CD4-positive, alpha-beta T cell treated with Interleukin-15 for 4 hours (primary cell): ENCODE data around the gene STARD10.

ENCODE experiments used
- DNase-seq: peaks from one replicate; pipeline ENCODE4 v3.0.0-alpha.2; 2020; ENCODE audit warnings: low spot score

STARD10 gene

GRCh38 chr11:72725724-72726028 is 68.2 kb downstream of the STARD10 start:
- DNase-seq = no peak

GRCh38 chr11:72724851-72725723 is 68.8 kb downstream of the STARD10 start:
- peak; percentile 88 for DNase-seq

GRCh38 chr11:72724021-72724551 is 69.8 kb downstream of the STARD10 start:
- DNase-seq = no peak

GRCh38 chr11:72723508-72723907 is 70.3 kb downstream of the STARD10 start:
- no peak for DNase-seq

GRCh38 chr11:72722050-72722748 is 71.6 kb downstream of the STARD10 start:
- peak; percentile 88 for DNase-seq

DNA sequence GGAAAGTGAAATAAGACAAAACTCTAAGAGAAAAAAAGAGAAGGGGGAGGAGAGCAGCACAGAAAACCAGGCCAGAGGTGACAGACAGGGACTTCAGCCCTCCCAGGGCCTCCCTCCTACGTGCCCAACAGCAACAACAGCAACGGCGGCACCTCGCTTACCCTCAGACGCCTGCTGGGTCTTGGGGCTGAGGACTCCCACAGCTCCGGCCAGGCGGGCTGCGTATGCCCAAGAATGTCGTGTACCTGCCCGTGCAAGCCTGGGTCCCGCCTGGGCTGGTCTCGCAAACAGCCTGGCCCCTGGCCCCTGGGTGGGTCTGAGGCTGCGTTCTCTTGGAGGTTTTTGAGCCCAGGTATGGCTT is 72.2 kb downstream of the STARD10 start:
- DNase-seq = peak; percentile 30

- DNase-seq = no peak
Observed at GRCh38 chr11:72721276-72721675, 72.6 kb downstream of the STARD10 start.

- DNase-seq = no peak
Observed at GRCh38 chr11:72720784-72721183, 73.1 kb downstream of the STARD10 start.

- no peak for DNase-seq
Observed at GRCh38 chr11:72720047-72720446, 73.8 kb downstream of the STARD10 start.

- no peak for DNase-seq
Observed at GRCh38 chr11:72719551-72719950, 74.3 kb downstream of the STARD10 start.

GRCh38 chr11:72719144-72719543 is 74.7 kb downstream of the STARD10 start:
- DNase-seq = no peak

- DNase-seq = no peak
Observed at GRCh38 chr11:72718101-72718501, 75.7 kb downstream of the STARD10 start.

DNA sequence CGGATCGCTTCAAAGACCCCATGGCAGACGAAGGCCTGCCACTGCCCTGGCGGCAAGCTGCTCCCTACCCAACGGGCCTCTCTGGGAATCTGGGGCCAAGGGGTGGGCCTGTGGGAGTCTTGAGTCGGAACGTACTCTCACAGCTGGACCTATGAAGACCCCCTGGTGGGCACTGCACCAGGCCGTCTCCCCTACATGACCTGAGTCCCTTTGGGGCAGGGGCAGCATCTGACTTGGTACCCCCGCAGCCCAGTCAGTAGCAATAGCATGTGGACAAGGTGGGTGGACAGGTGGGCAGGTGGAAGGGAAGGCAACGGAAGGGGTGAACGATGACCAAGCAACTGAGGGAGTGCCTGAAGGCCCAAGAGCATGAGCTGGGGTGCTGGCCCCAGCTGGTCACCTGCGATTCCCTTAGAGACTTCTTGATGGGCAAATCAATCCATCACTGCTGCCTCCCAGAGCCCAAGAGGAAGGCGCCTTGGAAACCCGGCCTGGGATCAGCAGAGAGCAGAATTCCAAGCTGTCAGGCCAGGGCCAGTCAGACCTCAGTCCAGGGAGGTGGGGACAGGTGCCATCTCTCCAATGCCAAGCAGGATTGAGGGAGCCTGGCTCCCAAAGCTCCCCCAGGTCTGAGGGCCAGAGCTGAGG is 76.9 kb downstream of the STARD10 start:
- no peak for DNase-seq

GRCh38 chr11:72716290-72716689 is 77.6 kb downstream of the STARD10 start:
- no peak for DNase-seq

- DNase-seq = no peak
Observed at GRCh38 chr11:72712841-72713240, 81.0 kb downstream of the STARD10 start.

DNA sequence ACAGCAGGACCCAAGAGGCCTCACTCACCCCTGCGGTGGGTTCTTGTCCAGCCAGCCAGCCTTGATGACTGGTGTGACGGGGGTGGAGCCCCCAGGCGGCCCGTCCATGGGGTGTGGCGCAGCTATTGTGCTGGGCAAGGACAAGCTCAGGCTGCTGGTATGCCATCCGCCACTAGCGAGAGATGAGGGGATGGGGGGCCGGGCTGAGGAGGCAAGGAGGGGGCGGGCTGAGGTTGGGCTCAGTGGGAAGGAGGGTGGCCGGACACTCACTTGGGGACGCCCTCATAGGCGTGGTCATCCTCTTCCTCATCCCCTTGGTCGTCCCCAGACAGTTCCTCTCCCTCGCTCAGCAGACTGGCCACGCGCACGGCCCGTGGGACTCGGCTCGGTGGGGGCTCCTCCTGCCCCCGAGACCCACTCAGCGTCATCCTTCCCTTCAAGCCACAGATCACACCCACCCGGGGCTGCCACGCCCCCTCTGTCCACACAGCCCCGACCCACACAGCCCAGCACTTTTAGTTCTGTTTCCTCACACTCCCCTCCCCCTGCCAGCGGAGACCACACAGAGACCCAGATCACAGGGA is 81.6 kb downstream of the STARD10 start:
- no peak for DNase-seq

DNA sequence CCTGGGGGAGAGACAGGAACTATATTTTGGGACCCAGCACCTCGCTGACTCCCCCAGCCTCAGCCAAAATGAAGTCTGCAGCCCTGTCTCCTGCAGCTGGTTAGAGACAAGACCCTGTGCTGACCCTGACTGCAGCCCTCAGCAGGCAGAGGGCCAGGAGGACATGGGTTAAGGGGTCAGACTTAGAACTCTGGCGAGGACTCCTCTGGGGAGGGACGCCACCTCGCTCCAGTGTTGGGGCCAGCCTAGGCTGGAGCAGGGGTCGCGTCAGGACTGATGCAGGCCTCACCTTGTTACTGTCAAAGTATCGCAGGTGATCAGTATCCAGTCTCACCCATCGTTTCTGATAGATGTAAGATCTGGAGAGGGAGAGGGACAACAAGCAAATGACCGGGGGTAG is 82.7 kb downstream of the STARD10 start:
- DNase-seq = no peak

GRCh38 chr11:72710278-72710677 is 83.6 kb downstream of the STARD10 start:
- no peak for DNase-seq

DNA sequence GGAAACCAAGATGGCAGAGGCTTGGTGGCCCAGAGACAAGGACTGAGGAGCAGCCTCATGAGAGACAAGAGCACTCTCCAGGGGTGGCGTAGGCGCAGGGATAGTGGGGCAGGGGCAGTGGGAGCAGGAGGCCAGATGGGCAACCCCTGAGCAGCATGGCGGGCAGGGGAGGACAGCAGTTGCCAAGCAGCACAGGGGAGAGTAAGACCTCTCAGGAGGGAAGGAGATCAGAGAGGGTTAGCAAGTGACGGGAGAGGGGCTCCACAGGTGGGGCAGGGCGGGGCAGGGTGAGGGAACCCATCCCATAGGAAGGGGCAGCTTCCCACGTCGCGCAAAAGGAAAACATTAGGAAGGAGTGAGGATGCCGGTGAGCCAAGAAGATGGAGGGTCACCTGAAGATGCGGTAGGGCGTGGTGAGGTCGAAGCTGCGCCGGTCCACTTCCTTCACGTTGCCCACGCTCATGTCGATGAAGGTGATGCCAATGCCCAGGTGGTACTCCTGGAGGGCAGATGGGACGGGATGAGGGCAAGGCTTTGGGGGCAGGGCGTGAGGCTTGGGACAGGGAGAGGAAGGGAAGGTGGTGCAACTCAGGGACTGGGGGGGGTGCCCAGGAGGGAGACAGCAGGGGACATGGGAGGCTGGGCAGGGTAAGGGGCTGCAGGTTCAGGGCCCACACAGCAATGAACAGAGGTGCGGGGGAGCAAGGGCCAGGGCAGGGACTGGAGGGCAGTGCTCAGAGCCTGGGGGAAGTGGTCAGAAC is 84.2 kb downstream of the STARD10 start:
- no peak for DNase-seq

DNA sequence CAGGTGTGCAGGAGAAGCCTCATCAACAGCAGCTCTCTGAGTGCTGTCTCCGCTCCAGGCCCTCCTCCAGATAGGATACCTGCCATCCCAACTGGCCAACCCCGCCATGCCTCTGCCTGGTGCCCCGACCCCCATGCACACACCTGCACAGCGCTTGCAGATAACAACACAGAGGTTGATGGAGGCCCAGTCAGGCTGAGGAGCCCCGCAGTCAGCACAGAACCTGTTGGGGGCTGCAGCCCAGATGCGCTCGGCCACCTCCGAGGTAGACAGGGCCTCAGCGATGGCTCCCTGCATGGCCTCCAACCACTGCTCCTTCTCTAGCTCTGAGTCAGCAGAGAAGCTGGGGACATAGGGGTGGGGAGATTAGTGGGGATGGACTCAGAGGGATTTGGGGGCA is 86.8 kb downstream of the STARD10 start:
- no peak for DNase-seq

DNA sequence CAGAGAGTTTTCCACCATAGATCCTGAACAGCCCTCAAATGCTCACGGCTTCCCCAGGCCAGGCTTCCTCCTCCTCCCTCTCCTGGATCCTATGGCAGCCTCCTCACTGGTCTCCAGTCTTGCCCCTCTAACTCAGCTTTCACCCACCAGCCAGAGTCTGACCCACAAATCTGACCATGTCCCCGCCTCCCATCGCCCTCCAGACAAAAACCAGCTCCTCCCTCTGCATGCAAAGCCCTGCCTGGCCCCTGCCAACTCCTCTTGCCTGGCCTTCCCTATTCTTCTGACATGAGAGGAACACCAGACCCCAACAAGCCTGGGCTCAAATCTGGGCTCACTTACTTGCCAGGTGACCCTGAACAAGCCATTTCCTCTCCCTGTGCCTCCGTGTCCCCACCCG is 87.3 kb downstream of the STARD10 start:
- DNase-seq = no peak
